ENCODE data around the gene PIGC.
A peak's percentile ranks its signal among the peaks of the same experiment; 100 is the strongest.

PIGC gene

GRCh38 chr1:172443666-172444453 is at the start of gene PIGC:
Gene PIGC (minus strand): TSS chr1:172444069. CDS start chr1:172442622, 1,447 bp downstream.
- peak; percentile 82 to 85 (median 84) for DNase-seq

- DNase-seq = no peak
These were observed 48.6 kb upstream of the PIGC start for GRCh38 chr1:172492421-172492820.

GRCh38 chr1:172489847-172490246 is 46.0 kb upstream of the PIGC start:
- DNase-seq = no peak

- DNase-seq = no peak
These were observed 44.5 kb upstream of the PIGC start for GRCh38 chr1:172488393-172488792.

- no peak for DNase-seq
These were observed 43.7 kb upstream of the PIGC start for GRCh38 chr1:172487550-172487949.

GRCh38 chr1:172486805-172487454 is 43.1 kb upstream of the PIGC start:
- no peak for DNase-seq

GRCh38 chr1:172485626-172486025 is 41.8 kb upstream of the PIGC start:
- no peak for DNase-seq

- DNase-seq = no peak
These were observed 40.4 kb upstream of the PIGC start for GRCh38 chr1:172484252-172484651.

GRCh38 chr1:172483448-172483847 is 39.6 kb upstream of the PIGC start:
- DNase-seq = no peak

- DNase-seq = no peak
These were observed 38.2 kb upstream of the PIGC start for GRCh38 chr1:172482044-172482443.

GRCh38 chr1:172480431-172480830 is 36.6 kb upstream of the PIGC start:
- DNase-seq = no peak

GRCh38 chr1:172478485-172478884 is 34.6 kb upstream of the PIGC start:
- DNase-seq = no peak

GRCh38 chr1:172477741-172478140 is 33.9 kb upstream of the PIGC start:
- DNase-seq = no peak

- no peak for DNase-seq
These were observed 33.3 kb upstream of the PIGC start for GRCh38 chr1:172477216-172477615.

GRCh38 chr1:172476218-172476811 is 32.4 kb upstream of the PIGC start:
- DNase-seq = no peak

GRCh38 chr1:172473842-172474241 is 30.0 kb upstream of the PIGC start:
- no peak for DNase-seq

GRCh38 chr1:172473302-172473701 is 29.4 kb upstream of the PIGC start:
- DNase-seq = no peak

- DNase-seq = no peak
These were observed 28.6 kb upstream of the PIGC start for GRCh38 chr1:172472495-172472894.

GRCh38 chr1:172471666-172472065 is 27.8 kb upstream of the PIGC start:
- no peak for DNase-seq

- no peak for DNase-seq
These were observed 26.3 kb upstream of the PIGC start for GRCh38 chr1:172470149-172470548.

- no peak for DNase-seq
These were observed 25.8 kb upstream of the PIGC start for GRCh38 chr1:172469717-172470116.

- DNase-seq = no peak
These were observed 24.4 kb upstream of the PIGC start for GRCh38 chr1:172468296-172468695.

GRCh38 chr1:172467446-172467845 is 23.6 kb upstream of the PIGC start:
- no peak for DNase-seq

- DNase-seq = no peak
These were observed 23.0 kb upstream of the PIGC start for GRCh38 chr1:172466795-172467407.

All from activated CD4-positive, CD25-positive, alpha-beta regulatory T cell (primary cell).